PC-3 (cell line): Measurements from ENCODE around the gene ZNF765. TPM values are rescaled to one million over a fixed set of nuclear protein-coding genes. Genes with fewer than 3 reads are reported as not detected.

ENCODE experiments used
- total RNA-seq: library from RNA; depleted of rRNA; stranded (reverse); fragments of >200 nt; gene quantifications from 2 replicates; pipeline ENCODE4 v1.2.3, GENCODE V29; 2014; rRNA removed

Gene ZNF765
- total RNA-seq, 1 experiment from 2014 or later: 11.4 TPM

Other genes with a start within 250 kb of the ZNF765 start
- gene ZNF347, start 236.1 kb upstream of the ZNF765 start, total RNA-seq: 8.5 and 9.1 TPM in 2 replicates
- gene ZNF665, start 201.8 kb upstream of the ZNF765 start, total RNA-seq: 0.77 and 0.81 TPM in 2 replicates
- gene ZNF677, start 140.3 kb upstream of the ZNF765 start, total RNA-seq: 8.0 and 14.1 TPM in 2 replicates
- not detected in 2 replicates for gene VN1R2, start 136.9 kb upstream of the ZNF765 start, total RNA-seq
- not detected in 2 replicates for gene VN1R4, start 127.4 kb upstream of the ZNF765 start, total RNA-seq
- 4.4 and 6.6 TPM in 2 replicates for gene ZNF845, start 61.4 kb upstream of the ZNF765 start, total RNA-seq
- 13.1 and 25.6 TPM in 2 replicates for gene ZNF525, start 29.4 kb upstream of the ZNF765 start, total RNA-seq
- gene ZNF761, start 36.8 kb downstream of the ZNF765 start, total RNA-seq: 15.8 and 16.5 TPM in 2 replicates
- 3.5 and 4.4 TPM in 2 replicates for gene ZNF813, start 72.6 kb downstream of the ZNF765 start, total RNA-seq
- gene ZNF331, start 143.0 kb downstream of the ZNF765 start, total RNA-seq: 28.0 and 32.5 TPM in 2 replicates
- gene DPRX, start 236.8 kb downstream of the ZNF765 start, total RNA-seq: not detected in 2 replicates